Small intestine (tissue), 7 donors: ENCODE results near the gene OTP. TPM values are rescaled to one million over a fixed set of nuclear protein-coding genes. Genes with fewer than 3 reads are reported as not detected.

ENCODE experiments used
- DNase-seq, 2 donors: peaks; one replicate each; pipeline versions ENCODE4 v3.0.0 to v3.0.0-alpha.2; 2013
- FAIRE-seq: peaks from 2 replicates; lab custom pipeline; 2012; peaks lifted over from hg19 to GRCh38; lab: Jason Lieb, UNC
- H3K27ac ChIP-seq, 3 donors: one replicate each; pipeline ENCODE4 v1.5.1; 2013; ENCODE audit warnings: low read length in 2 of 3, mild to moderate bottlenecking in 2 of 3, control low read depth in 1 of 3, inconsistent platforms in 1 of 3, low read depth in 1 of 3, moderate library complexity in 1 of 3
- H3K27me3 ChIP-seq, 3 donors: one replicate each; pipeline ENCODE4 v1.6.1; 2013; ENCODE audit warnings: low read length in 3 of 3, inconsistent platforms in 1 of 3; ENCODE audit not compliant: control insufficient read depth in 3 of 3, insufficient read depth in 3 of 3
- H3K36me3 ChIP-seq, 3 donors: one replicate each; pipeline ENCODE4 v1.6.1; 2013; ENCODE audit warnings: low read length in 3 of 3, inconsistent platforms in 1 of 3, low read depth in 1 of 3, mild to moderate bottlenecking in 1 of 3, moderate library complexity in 1 of 3; ENCODE audit not compliant: control insufficient read depth in 3 of 3, insufficient read depth in 2 of 3
- H3K4me1 ChIP-seq, 3 donors: one replicate each; pipeline ENCODE4 v1.6.1; 2013; ENCODE audit warnings: low read length in 2 of 3, inconsistent platforms in 1 of 3, low read depth in 1 of 3, mild to moderate bottlenecking in 1 of 3, moderate library complexity in 1 of 3; ENCODE audit not compliant: control insufficient read depth in 3 of 3, insufficient read depth in 2 of 3
- H3K4me3 ChIP-seq, 3 donors: one replicate each; pipeline ENCODE4 v1.5.1; 2013; ENCODE audit warnings: low read length in 3 of 3, control low read depth in 1 of 3, inconsistent platforms in 1 of 3, low read depth in 1 of 3, mild to moderate bottlenecking in 1 of 3, moderate library complexity in 1 of 3
- H3K9me3 ChIP-seq, 2 donors: one replicate each; pipeline ENCODE4 v1.6.1; 2013; ENCODE audit warnings: low read depth in 1 of 2, low read length in 1 of 2; ENCODE audit not compliant: control insufficient read depth in 2 of 2, insufficient read depth in 1 of 2
- WGBS, 3 donors: extraction: QIAGEN DNeasy Blood & Tissue Kit; methylation state at CpG; one replicate each; pipeline ENCODE4 v1.1.7; 2013; 5-methylcytosine and 5-hydroxymethylcytosine counted together
- polyA plus RNA-seq, 4 donors: library from polyadenylated mRNA; stranded (reverse) in 3 of 4; unstranded in 1 of 4; fragments of 200-250 nt in 3 of 4; fragments of 120-200 nt in 1 of 4; gene quantifications; one replicate each; pipeline versions ENCODE4 v1.2.1 to v1.2.3, GENCODE V29; 2013
- donor health status: healthy with polysubstance abuse.
- donor health status: control.
- donor health status: control.
- donor health status: Bipolar disorder and iron deficiency.
- donor health status: healthy.

Gene OTP
- polyA plus RNA-seq, 4 donors: not detected

DNA sequence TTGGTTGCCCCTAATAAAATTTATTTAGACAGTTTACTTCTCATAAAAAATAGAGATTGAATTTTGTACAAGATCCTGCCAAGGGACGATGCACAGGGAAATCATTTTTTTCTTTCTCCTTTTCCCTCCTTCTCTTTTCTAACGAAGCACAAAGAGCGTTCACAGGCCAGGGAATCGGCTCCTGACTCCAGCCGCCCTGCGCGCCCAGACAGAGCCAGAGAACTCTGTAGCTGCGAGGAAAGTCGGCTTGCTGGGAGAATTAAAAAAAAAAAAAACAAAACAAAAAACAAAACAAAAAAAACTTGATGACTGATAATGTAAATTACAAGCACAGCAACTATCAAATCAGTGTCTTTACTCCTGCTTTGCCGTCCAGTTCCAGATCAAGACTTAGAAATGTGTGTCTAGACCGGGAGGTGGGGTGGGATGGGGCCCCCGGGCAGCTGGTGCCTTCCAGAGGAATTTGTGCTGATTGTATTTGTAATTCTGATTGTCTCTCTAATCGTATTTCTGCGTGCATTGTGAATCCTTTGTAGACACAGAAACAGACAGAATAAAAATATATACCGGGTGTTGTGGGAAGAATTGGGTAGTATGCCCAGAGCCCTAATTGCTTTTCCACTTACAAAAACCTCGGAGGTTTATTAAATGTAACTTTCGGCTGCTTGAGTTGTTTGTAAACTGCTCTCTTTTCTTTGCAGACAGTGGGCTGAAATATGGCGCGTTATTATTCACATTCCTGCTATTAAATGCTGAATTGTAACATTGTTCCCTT, 3.6 kb upstream of the OTP start:
- no peak overlapping the region for H3K27ac ChIP-seq
- FAIRE-seq (no peak), DNase-seq (peak in 1 of 2 donors; percentile 6)
- WGBS, 3 donors: 12 to 21% (median 13%) methylated on average over 19 of the region's 19 CpGs
- H3K9me3 ChIP-seq: peaks cover 0 to 4% of the 10 kb centered on the region in 2 donors
- no peaks in the 10 kb centered on the region for H3K36me3 ChIP-seq
- H3K4me3 ChIP-seq: no peak overlapping the region
- peaks cover 0 to 7% (median 0%) of the 10 kb centered on the region in 3 donors for H3K4me1 ChIP-seq
- H3K27me3 ChIP-seq: peaks cover 12 to 91% (median 62%) of the 10 kb centered on the region in 3 donors

DNA sequence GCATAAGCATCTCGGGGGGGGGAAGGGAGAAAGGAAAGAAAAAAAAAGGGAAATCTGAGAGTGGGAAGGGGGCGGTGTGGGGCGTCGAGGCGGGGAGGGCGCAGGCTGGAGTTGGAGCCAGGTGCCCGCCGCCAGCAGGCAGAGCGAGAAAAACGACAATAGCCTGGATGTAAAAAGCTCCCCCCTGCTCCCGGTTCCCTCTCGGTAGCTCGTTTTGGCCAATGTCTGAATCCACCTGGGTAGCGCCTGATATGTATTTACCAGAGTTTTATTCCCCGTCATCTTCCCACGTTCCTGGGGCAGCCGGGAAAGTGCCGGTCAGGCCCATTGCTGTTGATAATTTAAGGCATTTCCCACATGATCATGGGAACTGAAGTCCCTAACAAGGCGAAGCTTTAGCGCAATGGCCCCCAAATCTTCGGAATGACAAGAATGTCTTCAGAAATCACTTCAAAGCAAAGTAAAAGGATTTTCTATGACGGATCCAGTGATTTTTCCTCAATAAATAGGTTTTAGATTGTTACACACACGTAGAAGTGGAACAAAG, 3.0 kb upstream of the OTP start:
- whole genome bisulfite sequencing, 3 donors: 9 to 11% (median 9%) methylated on average over 23 of the region's 23 CpGs

GRCh38 chr5:77640589-77641396, 2.3 kb upstream of the OTP start:
- H3K36me3 ChIP-seq: no peaks in the 10 kb centered on the region
- H3K4me3 ChIP-seq: no peak overlapping the region
- peak in 1 of 2 donors; percentile 12 for DNase-seq
- 5 to 8% (median 5%) methylated on average over 45 of the region's 45 CpGs for WGBS, 3 donors
- peaks cover 0 to 8% of the 10 kb centered on the region in 2 donors for H3K9me3 ChIP-seq
- H3K27ac ChIP-seq: no peak overlapping the region
- no peak for FAIRE-seq
- H3K27me3 ChIP-seq: peaks cover 18 to 93% (median 72%) of the 10 kb centered on the region in 3 donors
- H3K4me1 ChIP-seq: peaks cover 0 to 7% (median 0%) of the 10 kb centered on the region in 3 donors

More for the DNA sequence above, 3.0 kb upstream of the OTP start:
- H3K27me3 ChIP-seq: peaks cover 17 to 93% (median 68%) of the 10 kb centered on the region in 3 donors
- DNase-seq (peak in 1 of 2 donors; percentile 8), FAIRE-seq (no peak)
- H3K4me3 ChIP-seq: no peak overlapping the region
- H3K4me1 ChIP-seq: peaks cover 0 to 7% (median 0%) of the 10 kb centered on the region in 3 donors
- H3K9me3 ChIP-seq: peaks cover 0 to 4% of the 10 kb centered on the region in 2 donors
- no peak overlapping the region for H3K27ac ChIP-seq
- no peaks in the 10 kb centered on the region for H3K36me3 ChIP-seq

- WGBS, 3 donors: 7 to 11% (median 10%) methylated on average over 59 to 61 of the region's 61 CpGs
- no peaks in the 10 kb centered on the region for H3K4me1 ChIP-seq
- no peak overlapping the region for H3K4me3 ChIP-seq
- H3K9me3 ChIP-seq: peaks cover 0 to 8% of the 10 kb centered on the region in 2 donors
- no peaks in the 10 kb centered on the region for H3K36me3 ChIP-seq
- FAIRE-seq (no peak), DNase-seq (peak in 1 of 2 donors; percentile 26)
- H3K27ac ChIP-seq: no peak overlapping the region
- peaks cover 18 to 87% (median 65%) of the 10 kb centered on the region in 3 donors for H3K27me3 ChIP-seq
Observed at GRCh38 chr5:77638763-77639671, 504 bp upstream of the OTP start.

GRCh38 chr5:77637170-77637997, 1.1 kb downstream of the OTP start:
- H3K27ac ChIP-seq: no peak overlapping the region
- H3K4me1 ChIP-seq: no peaks in the 10 kb centered on the region
- WGBS, 3 donors: 5 to 8% (median 6%) methylated on average over 41 to 43 of the region's 43 CpGs
- peak in 1 of 2 donors; percentile 10 for DNase-seq
- no peaks in the 10 kb centered on the region for H3K36me3 ChIP-seq
- H3K4me3 ChIP-seq: no peak overlapping the region
- H3K9me3 ChIP-seq: peaks cover 2 to 10% of the 10 kb centered on the region in 2 donors
- peaks cover 18 to 86% (median 66%) of the 10 kb centered on the region in 3 donors for H3K27me3 ChIP-seq
- no peak for FAIRE-seq

- WGBS, 3 donors: 8 to 21% (median 20%) methylated on average over 33 to 34 of the region's 34 CpGs
- Histone ChIP-seq H3K4me1 (no peaks in the 10 kb centered on the region), H3K27ac (no peak overlapping the region), H3K36me3 (no peaks in the 10 kb centered on the region), H3K27me3 (peaks cover 18 to 86% (median 64%) of the 10 kb centered on the region in 3 donors), H3K9me3 (peaks cover 2 to 11% of the 10 kb centered on the region in 2 donors), H3K4me3 (no peak overlapping the region)
- DNase-seq: no peak
- FAIRE-seq: no peak
Observed at GRCh38 chr5:77636641-77637169, 1.8 kb downstream of the OTP start.
